ENCODE results near the gene NUMBL. TPM values are rescaled to one million over a fixed set of nuclear protein-coding genes. Genes with fewer than 3 reads are reported as not detected.

NUMBL gene
- total and polyA plus RNA-seq, 2 of the 4 experiments (the other 2 are of a cell fraction): 6.3 to 29.0 TPM

GRCh38 chr19:40688309-40688708 lies 2.1 kb downstream of the NUMBL start:
- H3K27me3 ChIP-seq (ENCODE audit: control insufficient read depth, insufficient read depth, low read length): no peaks in the 10 kb centered on the region
- no TSS peak for BruUV-seq (replicated peaks)
- no peak overlapping the region for H4K5ac ChIP-seq (ENCODE audit: low read depth, low read length)
- H2BK5ac ChIP-seq (ENCODE audit: low read depth, low read length, poor library complexity, severe bottlenecking): no peak overlapping the region
- DNase-seq: no peak
- no peak overlapping the region for H3K9ac ChIP-seq (ENCODE audit: low read depth, low read length)
- no peak overlapping the region for H3K4ac ChIP-seq (ENCODE audit: low read depth, low read length)
- H4K20me1 ChIP-seq (ENCODE audit: insufficient read depth, low read length): peaks cover 38% of the 10 kb centered on the region
- H2AK5ac ChIP-seq (ENCODE audit: low read depth, low read length): peak overlapping the region; percentile 96; the same call in 1 of the 2 replicates
- peak overlapping the region; percentile 98 for H3K4me2 ChIP-seq (ENCODE audit: low read depth, low read length)
- no peak for ATAC-seq (ENCODE audit: low read depth)
- H4K91ac ChIP-seq (ENCODE audit: insufficient read depth, low read depth, low read length): no peak overlapping the region
- no peak overlapping the region for H2BK20ac ChIP-seq (ENCODE audit: low read depth, low read length)
- no peak overlapping the region for H2AFZ ChIP-seq (replicated peaks; ENCODE audit: low read length, poor library complexity)
- no peak overlapping the region for H2BK120ac ChIP-seq (ENCODE audit: low read depth, low read length)
- H3K4me3 ChIP-seq (ENCODE audit: insufficient read depth, low read depth, low read length): peak overlapping the region; percentile 15
- peak overlapping the region; percentile 99; the same call in 1 of the 2 replicates for H3K14ac ChIP-seq (replicated peaks; ENCODE audit: low read depth, low read length)
- H2AK9ac ChIP-seq (replicated peaks; ENCODE audit: low read depth, low read length, poor library complexity): peak overlapping the region; percentile 94
- POLR2A ChIA-PET (ENCODE audit: unreplicated experiment): no interaction called here
- WGBS, 2 experiments (ENCODE audit: extremely low coverage in 2 of 2, insufficient read length in 1 of 2): 100% methylated on average over 1 of the region's 1 CpG; no CpG with 5 or more reads in 1 of the 2 experiments
- dilution Hi-C loops (cut with HindIII; ENCODE audit: low sequenced_read_pairs, unreplicated experiment): no loop called here
- H3K56ac ChIP-seq (ENCODE audit: extremely low read depth, insufficient read depth, low read length): no peak overlapping the region
- H3K23ac ChIP-seq (ENCODE audit: low read depth, low read length): peak overlapping the region; percentile 100
- peaks cover 30 to 64% of the 10 kb centered on the region in 2 experiments for H3K79me1 ChIP-seq (ENCODE audit: low read depth in 1 of 2, low read length in 2 of 2)
- no peaks in the 10 kb centered on the region for H3K9me3 ChIP-seq (ENCODE audit: control insufficient read depth, insufficient read depth, low read length)
- H3K9me1 ChIP-seq (ENCODE audit: insufficient read depth, low read length): peaks cover 33% of the 10 kb centered on the region
- no peak overlapping the region for H4K8ac ChIP-seq (ENCODE audit: low read depth in 2 of 2, low read length in 2 of 2)
- H3K4me1 ChIP-seq (ENCODE audit: control insufficient read depth, insufficient read depth, low read length): peaks cover 17% of the 10 kb centered on the region
- TF ChIP-seq FOS (IDR thresholded peaks at IDR 0.05; ENCODE audit: low read depth, low read length) (no peak), BHLHE40 (IDR thresholded peaks at IDR 0.05; ENCODE audit: low read depth, low read length) (no peak), RFX5 (IDR thresholded peaks at IDR 0.05; ENCODE audit: low read depth, low read length) (no peak), CHD1 (IDR thresholded peaks at IDR 0.05; ENCODE audit: low read depth, low read length) (no peak)
- in situ Hi-C loops (cut with MboI; ENCODE audit: low sequenced_read_pairs): no loop called here
- H3K27ac ChIP-seq (ENCODE audit: insufficient read depth, low read length): no peak overlapping the region
- intact Hi-C loops (cut with micrococcal nuclease): no loop called here
- H3K18ac ChIP-seq (ENCODE audit: low read depth, low read length): no peak overlapping the region
- peaks cover 37% of the 10 kb centered on the region for H3K36me3 ChIP-seq (ENCODE audit: control insufficient read depth, insufficient read depth, low read length)
- H2BK15ac ChIP-seq (ENCODE audit: low read depth, low read length): no peak overlapping the region
- CTCF ChIA-PET: no interaction called here
